ENCODE results near the gene RASGRF1.

RASGRF1 gene

DNA sequence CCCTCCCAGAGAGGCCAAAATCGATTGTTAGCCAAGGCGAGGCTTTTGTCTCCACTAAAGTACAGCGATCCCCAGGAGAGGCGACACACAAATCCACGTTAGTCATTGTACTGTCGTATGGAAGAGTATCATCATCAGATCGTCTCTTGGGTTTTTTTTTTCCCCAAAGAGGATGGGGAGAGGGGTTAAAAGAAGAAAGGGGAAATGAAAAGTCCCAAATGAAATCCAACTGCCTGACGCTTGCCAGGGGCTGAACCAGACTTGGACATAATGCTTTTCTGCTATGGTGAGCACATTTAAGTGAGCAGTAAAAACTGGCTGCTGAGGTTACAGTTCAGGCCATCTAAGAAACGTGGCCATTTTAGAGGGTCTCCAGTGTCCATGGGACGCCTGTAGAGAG is 107.8 kb downstream of the RASGRF1 start:
- no peak for DNase-seq

DNA sequence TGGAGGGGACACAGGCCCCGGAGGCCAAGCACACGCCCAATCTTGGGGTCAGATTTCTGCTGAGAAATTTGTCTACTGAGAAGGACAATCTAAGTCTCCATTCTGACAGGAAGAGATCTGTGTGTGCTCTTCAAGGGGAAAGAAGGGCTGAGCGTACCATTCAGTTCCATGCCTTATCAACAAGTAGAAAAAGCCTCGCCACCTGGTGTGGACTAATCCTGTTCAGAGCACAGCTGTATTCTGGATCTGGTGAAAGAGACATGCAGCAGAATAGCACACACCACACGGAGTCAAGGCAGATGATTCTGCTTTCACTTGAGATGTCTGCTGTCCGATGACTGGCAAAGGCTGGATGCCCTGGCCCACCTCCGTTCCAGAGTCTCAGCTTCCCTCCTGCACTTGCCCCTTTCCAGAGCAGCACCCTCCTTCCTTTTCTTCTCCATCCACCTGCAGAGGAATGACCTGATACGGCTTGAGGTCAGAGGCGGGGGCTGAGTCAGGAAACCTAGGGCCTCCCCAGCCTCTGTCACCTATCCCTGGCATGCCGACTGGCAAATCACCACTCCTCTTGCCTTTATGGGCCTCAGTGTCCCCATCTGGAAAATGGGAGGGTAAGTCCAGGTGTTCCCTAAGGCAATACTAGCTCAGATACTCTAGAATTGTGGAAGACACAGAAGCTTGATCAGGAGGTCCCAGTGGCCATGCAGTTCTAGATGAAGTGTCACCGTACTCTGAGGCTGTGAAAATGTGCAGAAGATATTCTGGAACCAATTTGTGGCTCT is 108.9 kb downstream of the RASGRF1 start:
- DNase-seq: no peak

DNA sequence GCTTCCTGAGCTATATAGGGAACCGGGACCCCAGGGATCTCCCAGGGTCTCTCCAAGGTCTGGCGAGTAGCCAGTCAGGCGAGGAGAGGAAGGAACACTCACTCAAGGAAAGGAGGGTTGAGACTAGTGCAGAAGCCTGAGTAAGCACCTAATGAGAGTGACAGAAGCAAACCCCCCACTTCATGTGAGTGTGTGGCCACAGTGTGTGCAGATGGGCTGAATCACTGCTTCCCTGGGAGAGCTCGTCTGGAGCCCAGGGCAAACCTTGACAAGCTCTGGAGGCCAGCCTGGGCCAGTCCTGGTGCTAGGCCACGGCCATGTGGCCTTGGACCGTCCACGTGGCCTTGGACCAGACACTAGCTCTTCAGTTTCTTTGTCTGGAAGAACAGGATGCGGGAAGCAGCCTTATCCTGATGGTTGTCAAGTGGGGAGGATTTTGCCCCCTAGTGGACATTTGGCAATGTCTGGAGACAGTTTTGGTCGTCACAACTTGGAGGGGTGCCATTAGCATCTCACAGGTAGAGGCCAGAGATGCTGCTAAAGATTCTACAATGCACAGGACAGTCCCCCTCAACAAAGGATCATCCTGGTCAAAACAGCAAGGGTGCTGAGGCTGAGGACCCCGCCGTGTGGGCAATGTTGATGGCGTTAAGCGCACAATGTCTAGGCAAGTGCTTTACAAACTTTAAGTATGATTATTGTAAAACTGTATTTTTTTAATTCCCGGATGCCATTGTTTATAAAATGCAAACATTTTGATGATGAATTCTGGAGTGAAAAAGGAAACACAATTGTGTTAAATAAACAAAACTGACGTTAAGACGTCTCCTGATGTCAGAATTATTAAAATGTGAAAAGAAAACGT is 110.9 kb downstream of the RASGRF1 start:
- peak; percentile 33 for DNase-seq

DNA sequence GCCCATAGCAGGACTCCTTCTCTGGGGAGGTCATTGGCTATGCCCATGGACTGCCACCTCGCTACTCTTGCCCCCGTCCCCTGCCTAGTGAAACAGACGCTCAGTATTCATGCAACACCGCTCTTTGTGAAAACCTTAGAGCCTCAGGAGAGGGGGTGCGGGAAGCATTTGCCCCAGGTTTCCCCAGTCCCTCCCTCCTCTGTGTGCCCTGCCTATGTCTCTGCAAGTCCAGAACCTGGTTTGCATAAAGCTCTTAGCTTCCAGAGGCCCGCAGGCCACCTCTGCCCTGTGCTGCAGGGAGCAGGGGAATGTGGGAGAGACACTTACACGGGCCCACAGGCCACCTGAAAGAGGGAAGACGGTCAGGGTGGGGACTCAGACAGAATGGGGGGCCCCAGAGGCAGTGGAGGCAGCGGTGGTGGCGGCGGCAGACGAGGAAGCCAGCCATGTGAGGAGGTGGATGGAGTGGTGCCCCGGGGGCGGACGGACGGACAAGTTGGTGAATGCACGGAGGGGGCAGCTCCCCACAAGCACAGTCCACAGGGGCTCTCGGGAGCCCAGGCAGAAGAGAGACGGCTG is 111.9 kb downstream of the RASGRF1 start:
- no peak for DNase-seq

DNA sequence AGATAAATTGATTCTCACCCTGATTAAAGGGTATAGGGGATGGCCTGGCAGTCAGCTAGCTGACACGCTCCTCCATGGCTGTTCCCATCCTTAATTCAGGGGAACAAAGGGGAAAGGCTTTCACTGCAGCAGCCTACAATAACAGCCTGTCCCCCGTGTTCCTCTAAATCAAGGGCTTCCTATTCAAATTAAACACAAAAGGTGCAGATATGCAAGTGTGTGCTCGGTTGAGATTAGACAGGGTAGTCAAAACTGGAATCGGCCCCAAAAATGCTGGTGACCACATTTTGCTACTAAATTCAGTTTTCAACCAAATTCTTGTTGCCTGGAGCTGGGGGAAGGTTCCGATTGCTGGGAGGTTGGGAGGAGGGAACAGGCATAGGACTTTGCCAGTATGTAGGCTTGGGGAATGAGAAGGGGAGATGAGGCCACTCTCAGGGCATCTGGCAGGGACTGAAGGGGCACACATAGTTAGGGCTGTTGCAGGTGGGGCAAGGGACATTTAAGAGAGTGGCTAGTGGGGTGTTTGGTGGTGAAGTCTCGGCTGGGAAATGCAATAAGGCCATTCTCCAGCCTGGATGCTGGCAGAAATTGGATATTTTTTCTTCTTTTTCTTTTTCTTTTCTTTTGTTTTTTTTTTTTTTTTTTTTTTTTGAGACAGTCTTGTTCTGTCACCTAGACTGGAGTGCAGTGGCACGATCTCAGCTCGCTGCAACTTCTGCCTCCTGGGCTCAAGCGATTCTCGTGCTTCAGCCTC is 112.8 kb downstream of the RASGRF1 start:
- DNase-seq: no peak

DNA sequence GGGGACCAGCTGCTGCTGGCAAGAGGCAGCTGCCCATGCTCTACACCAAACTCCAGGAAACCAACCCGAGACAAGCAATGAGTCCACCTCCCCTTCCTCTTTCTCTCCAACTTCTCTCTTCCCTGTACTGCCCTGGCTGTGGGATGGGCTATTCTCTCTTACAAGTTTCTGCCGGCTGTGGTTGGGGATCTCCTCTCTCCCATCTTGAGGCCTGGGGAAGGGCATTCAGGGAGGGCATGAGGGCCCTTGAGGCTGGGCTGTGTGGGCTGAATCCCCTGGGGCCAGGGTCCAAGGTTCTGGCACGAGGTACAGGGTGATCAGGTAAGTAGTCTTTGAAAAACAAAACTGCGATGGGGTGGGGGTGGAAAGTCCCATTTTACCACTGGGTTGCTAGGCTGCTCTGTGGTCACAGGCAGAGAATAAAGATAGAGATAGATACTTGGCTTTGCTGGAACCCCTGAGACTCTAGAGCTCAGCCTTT is 113.4 kb downstream of the RASGRF1 start:
- DNase-seq: no peak

DNA sequence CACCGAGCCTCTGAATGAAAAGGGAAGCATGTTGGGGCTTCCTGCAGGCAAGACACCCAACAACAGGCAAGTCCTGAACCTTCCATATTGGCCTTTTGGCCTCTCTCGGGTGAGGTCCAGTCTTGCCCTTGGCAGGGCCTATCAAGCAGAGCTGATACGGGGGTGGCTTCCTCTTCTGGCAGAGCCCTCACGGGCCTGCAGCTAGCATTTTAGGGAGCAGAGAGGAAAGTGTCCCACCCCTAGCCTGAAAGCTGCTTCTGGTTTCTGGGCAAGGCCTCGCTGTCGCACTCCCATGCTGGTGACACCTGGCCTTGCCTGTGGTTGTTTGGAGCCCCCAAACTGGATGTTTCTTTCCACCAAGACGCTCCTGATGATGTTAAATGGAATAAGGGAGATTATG is 113.9 kb downstream of the RASGRF1 start:
- no peak for DNase-seq

DNA sequence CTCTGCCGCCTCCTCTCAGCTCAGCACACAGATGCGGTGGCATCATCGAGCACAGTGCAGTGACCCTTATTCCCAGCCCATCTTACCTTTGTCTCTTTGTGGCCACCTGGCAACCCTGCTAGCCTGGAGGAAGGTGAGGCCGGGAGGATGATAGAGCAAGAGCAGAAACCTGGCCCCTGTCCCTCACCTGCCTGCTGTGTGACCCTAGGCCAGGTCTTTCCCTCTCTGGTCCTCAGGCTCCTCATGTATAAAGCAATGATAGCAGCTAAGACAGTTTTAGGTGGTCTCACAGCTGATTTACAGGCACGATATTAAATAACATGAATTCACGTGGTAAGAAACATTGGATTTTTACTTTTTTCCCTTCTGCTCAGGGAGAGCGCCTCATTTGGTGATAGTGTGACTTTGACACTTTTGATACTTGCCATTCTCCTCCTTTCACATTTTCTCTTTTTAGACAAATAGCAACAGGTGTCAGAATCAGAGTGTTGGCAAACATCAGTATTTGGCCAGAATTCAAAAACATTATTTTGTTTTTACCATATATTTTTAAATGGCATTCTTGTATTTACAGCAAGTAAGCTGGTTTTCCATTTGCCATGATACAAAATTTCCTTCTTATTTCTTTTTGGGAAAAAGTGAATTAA is 116.2 kb downstream of the RASGRF1 start:
- DNase-seq: no peak

DNA sequence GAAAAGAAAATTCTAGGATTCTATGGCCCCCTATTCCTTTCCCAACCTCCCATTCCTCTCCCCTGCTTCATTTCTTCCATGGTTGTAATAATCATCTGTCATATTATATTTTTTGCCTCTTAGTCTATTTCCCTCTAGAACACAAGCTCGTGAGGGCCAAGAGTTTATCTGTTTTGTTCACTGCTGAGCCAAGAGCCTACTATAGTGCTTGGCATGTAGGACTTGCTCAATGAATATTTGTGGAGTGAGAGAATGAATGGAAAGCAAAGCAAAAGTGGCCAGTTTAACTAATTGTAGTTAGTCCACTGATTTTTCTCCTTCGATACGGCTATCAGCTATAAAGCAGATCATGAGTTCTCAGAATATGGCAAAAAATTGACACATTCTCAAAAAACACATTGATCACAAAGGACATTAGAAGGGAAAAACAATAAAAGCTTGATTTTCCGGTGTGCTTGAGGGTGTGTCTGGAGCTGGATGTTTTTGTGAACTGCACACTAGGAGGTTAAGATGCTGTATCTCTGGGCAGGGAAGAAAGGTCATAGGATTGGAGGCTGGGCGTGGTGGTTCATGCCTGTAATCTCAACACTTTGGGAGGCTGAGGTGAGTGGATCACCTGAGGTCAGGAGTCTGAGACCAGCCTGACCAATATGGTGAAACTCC is 120.8 kb downstream of the RASGRF1 start:
- DNase-seq: no peak

DNA sequence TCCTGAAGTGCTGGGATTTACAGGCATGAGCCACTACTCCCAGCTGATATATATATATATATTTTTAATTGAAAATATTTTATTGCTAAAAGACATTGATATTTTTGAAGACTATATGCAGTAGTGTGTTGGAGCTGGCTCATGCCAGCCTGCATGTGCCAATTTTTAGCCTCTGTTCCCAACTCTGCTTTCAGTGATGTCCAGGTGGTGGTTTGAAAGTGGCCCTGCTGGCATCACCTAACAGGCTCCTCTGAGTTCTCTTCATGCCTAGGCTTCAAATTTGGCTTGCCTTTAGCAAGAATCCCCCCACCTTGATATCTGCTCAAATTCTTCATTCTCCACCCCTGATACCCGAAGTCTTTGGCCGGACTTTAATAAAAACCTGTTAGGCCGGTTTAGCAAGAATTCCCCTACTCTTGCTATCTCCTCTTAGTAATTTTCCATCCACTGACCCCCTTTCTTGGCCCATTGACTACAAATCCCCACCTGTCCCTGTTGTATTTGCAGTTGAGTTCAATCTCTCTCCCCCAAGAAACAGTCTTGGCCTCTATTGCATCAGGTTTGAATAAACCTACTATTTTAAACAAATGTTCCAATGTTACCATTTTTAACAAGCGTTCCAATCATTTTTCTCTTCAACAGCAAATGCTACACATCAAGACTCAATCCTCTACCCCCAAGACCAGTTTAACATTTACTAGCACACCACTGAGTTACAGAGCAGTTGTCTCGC is 121.9 kb downstream of the RASGRF1 start:
- no peak for DNase-seq

DNA sequence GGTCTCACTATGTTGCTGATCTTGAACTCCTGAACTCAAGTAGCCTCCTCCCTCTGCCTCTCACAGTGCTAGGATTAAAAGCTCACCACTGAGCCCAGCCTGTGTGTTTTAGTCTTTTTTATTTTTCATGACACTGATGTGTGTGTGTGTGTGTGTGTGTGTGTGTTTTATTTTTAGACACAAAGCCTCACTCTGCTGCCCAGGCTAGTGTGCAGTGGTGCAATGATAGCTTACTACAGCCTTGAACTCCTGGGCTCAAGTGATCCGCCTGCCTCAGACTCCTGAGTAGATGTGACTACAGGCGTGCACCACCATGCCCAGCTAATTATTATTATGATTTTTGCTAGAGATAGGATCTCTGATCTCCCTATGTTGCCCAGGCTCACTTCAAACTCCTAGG is 122.5 kb downstream of the RASGRF1 start:
- DNase-seq: no peak

DNA sequence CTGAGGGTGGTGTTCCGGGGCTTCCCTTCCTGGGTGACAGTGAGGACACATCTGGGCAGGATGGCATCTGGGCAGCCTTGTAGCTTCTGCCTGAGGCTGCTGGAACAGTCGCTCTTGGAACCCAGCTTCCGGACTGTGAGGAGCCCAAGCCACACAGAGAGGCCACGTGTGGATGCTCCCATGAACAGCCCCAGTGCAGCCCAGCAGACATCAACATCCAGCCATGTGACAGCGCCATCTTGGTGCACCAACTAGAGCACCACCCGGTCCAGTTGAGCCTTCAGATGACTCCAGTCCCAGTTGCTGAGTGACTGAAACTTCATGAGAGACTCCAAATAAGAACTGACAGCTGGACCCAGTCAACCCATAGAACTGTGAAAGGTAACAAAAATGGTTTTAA is 130.3 kb downstream of the RASGRF1 start:
- no peak for DNase-seq

DNA sequence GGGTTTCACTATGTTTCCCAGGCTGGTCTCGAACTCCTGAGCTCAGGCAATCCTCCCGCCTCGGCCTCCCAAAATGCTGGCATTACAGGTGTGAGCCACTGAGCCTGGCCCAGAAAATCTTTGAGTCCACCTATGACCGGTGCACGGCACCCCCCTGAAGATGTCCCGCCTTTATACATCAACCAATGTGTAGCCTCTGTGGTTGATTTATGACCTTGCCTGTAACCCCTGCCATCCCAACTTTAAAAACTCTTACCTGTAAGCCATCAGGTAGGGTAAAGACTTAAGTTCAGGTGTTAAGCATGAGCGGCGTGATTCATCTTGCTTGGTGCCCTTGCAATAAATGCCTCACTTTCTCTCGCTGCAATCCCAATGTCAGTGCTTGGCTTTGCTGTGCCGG is 131.2 kb downstream of the RASGRF1 start:
- DNase-seq: no peak

DNA sequence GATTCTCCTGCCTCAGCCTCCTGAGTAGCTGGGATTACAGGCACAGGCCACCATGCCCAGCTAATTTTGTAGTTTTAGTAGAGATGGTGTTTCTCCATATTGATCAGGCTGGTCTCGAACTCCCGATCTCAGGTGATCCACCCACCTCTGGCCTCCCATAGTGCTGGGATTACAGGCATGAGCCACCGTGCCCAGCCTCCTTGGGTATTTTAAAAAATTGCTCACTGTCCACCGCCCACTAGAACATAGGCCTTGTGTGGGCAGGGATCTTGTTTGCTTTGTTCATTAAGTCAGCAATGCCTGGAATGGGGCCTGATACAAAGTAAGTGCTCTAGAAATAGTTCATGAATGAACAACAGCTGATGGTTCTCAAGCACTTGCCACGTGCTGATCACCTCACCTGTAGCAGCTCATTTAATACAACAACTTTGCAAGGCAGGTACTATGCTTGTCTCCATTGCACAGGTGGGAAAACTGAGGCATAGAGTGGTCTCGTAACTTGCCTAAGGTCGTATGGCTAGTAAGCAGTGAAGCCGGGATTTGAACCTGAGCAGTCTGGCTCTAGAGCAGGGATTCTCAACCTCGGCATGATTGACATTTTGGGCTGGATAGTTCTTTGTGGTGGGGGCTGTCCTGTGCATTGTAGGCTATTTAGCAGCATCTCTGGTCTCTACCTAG is 133.0 kb downstream of the RASGRF1 start:
- no peak for DNase-seq

DNA sequence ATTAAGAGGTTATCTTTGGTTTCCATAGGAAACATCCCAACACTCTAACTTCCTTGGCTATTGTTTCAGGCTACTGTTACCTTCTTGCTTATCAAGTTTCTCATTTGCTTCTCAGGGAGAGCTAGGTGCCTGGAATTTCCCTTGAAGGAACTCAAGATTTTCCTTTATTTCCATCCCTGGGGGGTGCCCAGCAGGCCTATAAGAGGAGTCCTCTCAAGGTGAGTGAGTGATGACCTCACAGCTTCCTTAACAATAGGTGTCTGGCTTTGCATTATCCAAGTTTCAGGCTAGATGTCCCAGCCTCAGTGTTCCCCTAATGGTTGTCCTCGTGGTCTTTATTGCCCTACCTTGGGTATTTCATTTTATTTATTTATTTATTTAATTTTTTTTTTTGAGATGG is 133.6 kb downstream of the RASGRF1 start:
- DNase-seq: no peak

DNA sequence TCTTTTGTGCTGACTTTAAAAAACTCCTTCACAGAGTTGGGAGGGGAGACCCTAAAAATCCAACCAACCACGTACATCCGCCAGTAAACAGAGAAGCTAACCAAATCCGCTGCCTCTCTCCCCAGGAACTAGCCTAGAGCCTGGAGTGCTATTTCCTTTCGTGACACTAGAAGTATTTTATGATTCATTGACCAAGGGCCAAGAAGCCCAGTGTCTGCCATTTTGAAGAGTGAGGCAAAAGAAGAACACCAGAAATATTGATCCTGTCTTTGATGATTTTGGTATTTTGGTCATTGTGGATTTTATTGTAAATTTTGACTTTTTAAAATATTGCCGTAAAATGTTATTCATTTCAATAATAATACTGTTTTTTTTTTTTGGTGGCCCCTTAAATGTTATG is 135.2 kb downstream of the RASGRF1 start:
- DNase-seq: no peak

DNA sequence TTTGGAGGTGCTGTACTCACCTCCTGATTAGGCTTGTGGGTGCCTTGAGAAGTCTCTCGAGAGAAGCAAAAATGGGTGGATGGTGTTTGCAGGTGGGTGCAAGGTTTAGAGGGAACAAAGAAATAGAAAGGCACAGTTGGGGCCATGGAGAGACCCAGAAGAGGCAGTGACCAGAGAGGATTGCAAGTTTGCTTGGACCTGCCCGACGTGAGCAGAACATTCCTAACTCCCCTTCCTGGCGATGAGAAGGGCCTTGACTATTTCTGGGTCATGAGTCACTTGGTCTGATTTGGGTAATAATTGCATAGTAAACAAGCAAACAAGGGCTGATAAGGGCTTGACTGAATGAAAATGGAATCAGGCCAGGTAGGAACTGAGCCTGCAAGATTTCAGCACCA is 138.7 kb downstream of the RASGRF1 start:
- no peak for DNase-seq

DNA sequence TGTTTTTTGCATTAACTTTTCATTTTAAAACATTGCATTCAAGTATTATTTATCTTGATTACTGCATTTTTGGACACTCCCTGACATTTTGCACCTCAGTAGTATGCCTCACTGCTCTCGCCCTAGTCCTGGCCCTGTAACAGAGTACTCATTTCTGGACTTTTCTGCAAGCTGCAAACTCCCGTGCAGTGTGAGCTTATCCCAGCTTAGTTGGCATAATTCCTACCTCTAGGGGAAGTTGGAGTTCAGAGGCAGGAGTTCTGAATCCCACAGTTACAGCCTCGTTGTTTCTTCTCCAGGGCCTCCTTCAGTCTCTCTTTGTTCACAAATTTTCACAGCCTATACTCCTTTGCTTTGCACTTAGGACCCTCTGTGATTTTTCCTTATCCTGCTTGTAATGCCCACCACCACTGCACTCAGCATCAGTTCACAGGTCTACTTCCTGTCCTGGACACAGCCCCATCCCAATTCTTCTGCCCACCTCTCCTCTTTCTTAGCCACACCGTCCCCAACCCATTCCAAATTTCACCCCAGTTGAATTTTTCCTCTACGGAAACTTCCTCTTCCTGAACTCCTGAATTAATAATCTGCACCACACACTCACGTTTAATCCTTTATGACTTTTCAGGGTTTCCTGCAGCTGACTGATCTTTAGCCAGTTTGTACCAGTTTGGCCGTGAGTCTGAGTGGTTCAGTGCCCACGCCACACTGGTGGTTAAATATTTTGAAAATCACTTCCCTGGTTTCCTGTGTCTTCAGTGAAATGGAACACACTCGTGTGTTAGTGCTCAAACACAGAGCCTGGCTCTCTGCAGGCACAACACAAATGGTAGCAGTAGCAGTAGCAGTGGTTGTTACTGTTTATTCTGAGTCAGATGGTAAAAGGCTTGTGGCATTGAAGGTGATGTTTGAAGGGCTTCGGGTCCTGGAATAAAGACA is 139.4 kb downstream of the RASGRF1 start:
- DNase-seq: no peak

DNA sequence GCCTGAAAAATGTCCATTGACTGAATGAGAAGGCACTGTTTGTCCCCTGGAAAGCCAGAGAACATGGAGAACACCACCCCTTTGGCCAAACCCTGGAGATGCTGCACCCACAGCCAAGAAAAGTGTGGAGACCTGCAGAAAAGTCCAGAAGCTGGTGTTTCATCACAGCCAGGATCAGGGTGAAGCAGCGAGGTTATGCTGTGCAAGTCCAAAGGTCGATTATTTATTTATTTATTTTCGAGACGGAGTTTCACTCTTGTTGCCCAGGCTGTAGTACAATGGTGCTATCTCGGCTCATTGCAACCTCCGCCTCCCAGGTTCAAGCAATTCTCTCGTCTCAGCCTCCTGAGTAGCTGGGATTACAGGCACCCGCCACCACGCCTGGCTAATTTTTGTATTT is 140.2 kb downstream of the RASGRF1 start:
- DNase-seq: no peak

Measured in NCI-H1694 treated with DMSO at 0.1 percent for 48 hours (cell line).